GM18867 (cell line): ENCODE results near the gene CDC42BPB.

Experiments
- ATAC-seq: cut with Tn5 transposase; IDR thresholded peaks from one replicate; pipeline ENCODE4 v1.9.1; 2021; ENCODE audit warnings: mild to moderate bottlenecking, moderate library complexity; ENCODE audit not compliant: unreplicated experiment

CDC42BPB gene

DNA sequence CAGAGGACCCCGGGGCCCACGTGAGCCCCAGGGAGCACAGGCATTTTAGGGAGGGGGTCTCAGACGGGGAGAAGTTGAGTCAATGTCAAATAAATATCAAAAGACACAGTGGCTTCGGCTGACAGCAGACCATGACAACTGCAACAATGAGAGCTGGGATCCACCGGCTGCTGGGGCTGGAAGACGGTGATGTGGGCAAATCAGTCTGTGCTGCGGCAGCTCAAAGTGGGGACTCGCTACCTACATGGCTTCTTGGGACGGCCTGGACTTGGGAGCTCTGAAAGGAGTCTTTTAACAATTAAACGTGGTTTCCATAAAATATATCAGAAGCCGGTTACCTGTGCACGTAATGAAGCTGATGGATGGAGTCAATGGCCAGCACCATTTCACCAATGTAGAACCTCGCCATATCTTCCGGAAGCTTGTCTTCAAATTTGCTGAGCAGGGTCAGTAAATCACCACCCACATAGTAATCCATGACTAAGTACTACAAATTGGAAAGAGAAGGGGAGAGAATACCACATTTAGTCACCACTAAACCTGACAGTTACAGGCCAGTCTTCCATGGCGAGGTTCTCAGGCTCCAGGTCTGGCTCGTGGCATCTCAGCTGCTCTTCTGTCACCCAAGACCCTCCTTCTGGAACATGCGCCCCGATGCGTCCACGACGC, 58.0 kb downstream of the CDC42BPB start:
- ATAC-seq = no peak

- ATAC-seq = no peak
These were observed 59.0 kb downstream of the CDC42BPB start for GRCh38 chr14:102998393-102998792.

- ATAC-seq = no peak
These were observed 60.4 kb downstream of the CDC42BPB start for GRCh38 chr14:102996941-102997340.

DNA sequence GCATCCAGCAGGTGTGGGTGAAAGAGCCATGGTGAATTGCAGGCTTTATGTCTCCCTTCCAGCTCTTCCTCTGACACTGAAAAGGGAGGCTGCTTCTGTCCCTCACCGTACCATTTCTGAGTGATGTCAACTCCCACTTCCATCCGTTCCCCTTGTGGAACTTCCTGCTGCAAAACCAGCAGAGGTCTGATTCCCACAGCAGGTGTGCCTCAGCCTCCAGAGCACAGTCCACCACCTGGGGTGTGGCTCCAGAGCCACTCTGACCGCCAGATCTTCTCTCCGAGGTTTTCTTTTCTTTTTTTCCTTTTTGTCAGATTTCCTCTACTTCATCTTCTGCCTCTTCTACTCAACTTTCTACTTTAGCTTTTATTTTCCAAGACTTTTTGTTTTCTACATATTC, 62.7 kb downstream of the CDC42BPB start:
- no peak for ATAC-seq

- no peak for ATAC-seq
These were observed 63.8 kb downstream of the CDC42BPB start for GRCh38 chr14:102993523-102993922.

DNA sequence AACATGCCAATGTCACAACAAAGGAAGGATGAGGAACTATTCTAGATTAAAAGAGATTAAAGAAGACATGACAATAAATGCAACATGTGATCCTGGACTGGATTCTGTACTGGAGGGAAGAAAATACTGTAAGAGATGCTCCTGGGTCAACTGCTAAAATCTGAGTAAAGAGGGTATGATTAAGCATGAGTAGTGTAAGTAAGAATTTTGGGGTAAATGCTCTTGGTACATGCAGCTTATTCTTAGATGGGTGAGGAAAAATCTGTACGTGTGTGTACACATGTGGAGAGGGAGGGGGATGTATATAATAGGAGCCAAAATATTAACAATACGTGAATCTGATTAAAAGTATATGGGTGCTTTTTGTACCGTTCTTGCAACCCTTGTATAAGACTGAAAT, 66.0 kb downstream of the CDC42BPB start:
- no peak for ATAC-seq

DNA sequence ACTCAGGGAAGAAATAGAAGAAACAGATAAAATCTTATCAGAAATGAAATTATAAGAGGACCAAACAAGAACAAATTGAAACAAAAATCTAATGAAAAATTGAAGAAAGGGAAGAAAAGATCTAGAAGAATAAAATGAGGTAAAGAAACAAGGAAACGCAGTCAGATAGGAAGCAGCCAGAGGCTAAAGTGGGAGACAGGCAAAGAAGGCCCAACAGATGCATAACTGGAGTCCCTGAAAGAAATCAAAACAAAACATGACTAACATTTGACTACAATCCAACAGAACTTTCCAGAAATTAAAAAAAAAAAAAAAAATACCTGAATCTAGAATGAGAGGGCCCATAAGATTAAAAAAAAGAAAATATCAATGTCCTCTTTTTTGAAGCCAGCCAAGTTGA, 69.3 kb downstream of the CDC42BPB start:
- no peak for ATAC-seq

DNA sequence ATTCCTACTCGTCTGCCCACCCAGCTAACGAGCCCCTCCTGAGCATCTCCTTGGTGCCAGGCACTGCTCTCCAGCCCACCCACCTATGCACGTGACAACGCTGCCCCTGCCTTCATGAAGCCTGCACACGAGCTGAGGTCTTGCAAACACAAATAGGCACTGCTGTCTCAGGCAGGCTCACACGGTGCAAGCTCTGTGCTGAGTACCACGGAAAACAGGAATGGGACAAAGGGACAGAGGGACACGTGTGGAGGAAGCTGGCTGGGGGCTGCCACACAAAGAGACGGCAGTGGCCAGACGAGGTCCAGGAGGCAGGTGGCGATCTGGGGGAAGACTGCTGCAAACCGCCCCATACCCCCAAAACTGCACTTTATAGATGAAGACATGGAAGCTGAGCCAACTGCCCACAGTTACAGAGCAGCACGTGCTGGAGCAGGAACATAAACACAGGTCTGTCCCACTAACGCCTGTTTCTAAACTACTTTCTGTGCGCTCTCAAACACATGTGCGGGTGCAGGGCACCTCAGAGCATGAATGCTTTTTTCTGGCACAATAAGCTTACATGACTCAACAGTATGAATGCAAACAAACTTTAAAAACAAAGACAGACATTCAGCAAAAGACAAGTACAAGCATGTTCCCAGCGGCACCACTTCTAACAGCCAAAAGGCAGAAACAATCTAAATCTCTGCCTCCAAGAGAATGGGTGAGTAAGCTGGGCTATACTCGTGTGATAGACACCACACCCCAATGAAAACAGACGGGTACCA, 70.4 kb downstream of the CDC42BPB start:
- no peak for ATAC-seq

DNA sequence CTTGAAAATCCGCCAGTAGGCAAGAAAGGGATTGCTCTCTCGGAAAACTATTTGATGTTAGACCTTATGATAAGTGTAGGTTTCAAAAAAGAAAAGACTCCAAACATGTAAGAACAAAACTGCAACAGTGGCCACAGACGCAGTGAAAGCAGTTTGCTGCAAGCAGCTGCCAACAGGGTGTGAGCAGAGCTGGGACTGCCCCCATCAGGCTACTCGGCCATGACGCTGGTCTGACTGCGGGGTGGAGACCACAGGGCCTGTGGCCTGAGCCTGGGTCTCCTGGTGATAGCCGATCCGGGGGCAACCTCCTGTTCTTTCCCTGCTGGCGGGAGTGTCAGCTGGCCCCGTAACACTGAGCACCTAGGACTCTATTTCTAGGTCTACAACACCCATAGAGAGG, 71.7 kb downstream of the CDC42BPB start:
- ATAC-seq = peak; percentile 93

GRCh38 chr14:102984336-102985102, 72.8 kb downstream of the CDC42BPB start:
- no peak for ATAC-seq

GRCh38 chr14:102983496-102983895, 73.9 kb downstream of the CDC42BPB start:
- no peak for ATAC-seq

DNA sequence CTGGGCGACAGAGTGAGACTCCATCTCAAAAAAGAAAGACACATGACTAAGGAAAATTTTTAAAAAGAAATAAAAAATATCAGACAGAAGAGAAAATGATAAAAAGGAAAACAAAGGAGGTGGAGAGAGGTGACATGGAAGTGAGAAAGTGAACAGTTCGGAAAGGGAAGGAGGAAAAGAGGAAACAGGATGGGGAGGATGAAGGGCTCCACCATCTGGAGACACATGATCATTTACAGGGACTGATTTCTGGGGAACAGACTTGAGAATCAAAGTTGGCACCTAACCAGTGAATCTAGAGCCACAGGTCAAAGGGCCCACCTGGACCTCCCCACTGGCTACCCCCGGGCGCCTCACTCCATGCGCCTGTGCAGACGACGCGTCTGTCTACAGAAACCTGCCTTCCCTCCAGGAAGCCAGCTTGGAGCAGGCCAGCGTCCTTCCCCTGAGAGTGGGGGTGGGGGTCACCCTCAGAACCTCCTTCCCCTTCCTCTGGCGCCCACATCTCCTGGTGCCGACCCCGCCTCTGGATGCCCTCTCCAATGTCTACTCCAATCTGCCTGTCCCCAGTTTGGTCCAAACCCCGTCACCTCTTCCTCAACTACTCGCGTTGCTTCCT, 74.4 kb downstream of the CDC42BPB start:
- no peak for ATAC-seq

DNA sequence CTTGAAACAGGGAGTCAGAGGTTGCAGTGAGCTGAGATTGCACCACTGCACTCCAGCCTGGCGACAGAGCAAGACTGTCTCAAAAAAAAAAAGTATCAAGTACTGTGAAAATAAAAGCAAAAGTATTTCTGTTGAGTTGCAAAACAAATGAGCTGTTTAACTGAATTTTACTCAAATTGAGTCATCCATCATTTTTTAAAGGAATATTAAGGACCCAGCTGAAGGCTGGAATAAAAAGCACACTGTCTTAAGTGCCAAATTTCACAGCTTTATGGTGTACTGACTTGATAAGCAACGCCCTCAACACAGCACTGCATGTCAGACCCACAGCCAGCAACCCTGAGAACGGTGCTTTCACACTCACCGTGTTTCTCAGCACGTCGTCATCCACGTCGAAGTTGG, 76.9 kb downstream of the CDC42BPB start:
- ATAC-seq = no peak

- no peak for ATAC-seq
These were observed 77.9 kb downstream of the CDC42BPB start for GRCh38 chr14:102979406-102979805.

- ATAC-seq = no peak
These were observed 79.9 kb downstream of the CDC42BPB start for GRCh38 chr14:102977475-102977874.

- no peak for ATAC-seq
These were observed 81.7 kb downstream of the CDC42BPB start for GRCh38 chr14:102975662-102976061.

DNA sequence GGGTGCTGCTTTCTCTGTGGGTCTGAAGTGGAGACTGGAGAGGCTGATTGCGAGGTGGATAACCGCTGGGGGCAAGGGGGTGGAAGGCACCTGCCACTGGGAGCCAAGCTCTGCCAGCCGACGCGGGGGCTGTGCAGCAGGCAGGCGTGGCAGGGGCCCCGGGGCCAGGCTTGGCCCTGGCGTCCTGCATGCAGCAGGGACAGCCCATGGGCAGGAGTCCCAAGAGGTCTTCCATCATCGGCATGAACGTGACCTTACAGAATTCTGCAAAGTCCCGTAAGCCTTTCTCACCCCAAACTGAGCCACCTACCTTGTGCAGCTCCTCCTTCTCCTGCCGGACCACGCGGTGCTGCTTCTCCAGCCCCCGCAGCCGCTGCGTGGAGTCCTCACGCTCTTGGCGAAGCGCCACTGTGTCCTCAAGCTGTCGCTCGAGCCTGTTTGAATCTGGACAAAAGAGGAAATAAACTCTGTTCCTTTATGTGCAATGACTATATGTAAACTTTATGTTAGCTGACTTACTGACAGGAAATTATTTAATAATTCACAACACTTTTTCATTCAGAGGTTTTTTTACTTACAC, 83.6 kb downstream of the CDC42BPB start:
- no peak for ATAC-seq

DNA sequence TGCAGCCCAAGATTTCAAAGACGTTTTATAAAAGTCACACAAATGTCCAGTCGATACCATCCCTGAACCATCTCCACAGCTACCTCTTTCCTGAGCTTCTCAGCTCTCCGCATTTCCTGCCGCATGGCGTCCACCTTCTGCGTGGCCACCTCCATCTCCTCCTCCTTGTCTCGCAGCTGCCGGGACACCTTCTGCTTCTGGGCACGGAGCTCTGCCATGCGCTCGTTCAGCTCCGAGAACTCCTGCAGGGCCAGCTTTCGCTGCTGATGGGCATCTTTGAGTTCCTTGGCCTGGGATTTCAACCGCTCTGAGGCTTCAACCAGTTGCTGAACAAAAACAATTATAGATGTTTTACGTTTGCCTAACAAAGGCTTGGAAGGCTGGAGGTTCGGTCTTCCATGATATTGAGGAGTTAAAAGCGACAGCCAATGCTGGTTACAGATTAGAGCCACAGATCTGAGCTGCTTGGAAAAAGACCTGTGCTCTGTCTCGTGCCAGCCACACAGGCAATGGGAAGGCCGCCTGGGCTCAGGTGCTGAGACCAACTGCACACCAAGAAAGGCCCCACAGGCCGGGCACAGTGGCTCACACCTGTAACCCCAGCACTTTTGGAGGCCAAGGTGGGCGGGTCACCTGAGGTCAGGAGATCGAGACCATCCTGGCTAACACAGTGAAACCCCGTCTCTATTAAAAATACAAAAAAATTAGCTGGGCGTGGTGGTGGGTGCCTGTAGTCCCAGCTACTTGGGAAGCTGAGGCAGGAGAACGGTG, 85.3 kb downstream of the CDC42BPB start:
- no peak for ATAC-seq

GRCh38 chr14:102971314-102971713, 86.0 kb downstream of the CDC42BPB start:
- no peak for ATAC-seq

GRCh38 chr14:102970496-102970895, 86.9 kb downstream of the CDC42BPB start:
- ATAC-seq = no peak
